Smooth muscle cell (in vitro differentiated cells): ENCODE measurements around the gene SNTN. TPM values are rescaled to one million over a fixed set of nuclear protein-coding genes. Genes with fewer than 3 reads are reported as not detected.

Experiments used
- DNase-seq: peaks from one replicate; lab custom pipeline; 2025; ENCODE audit not compliant: unreplicated experiment; lab: John Stamatoyannopoulos, UW
- H2AFZ ChIP-seq: fragments of 200-600 bp; sonication (generic); 2 replicates; pipeline ENCODE4 v1.6.0; 2016; ENCODE audit warnings: antibody characterized with exemption, low read depth, mild to moderate bottlenecking
- H3F3A ChIP-seq: fragments of 200-600 bp; sonication (generic); 2 replicates; pipeline ENCODE4 v1.6.0; 2017; ENCODE audit warnings: antibody characterized with exemption, low read depth
- H3K27ac ChIP-seq: fragments of 200-600 bp; sonication (generic); 2 replicates; pipeline ENCODE4 v1.5.1; 2016; ENCODE audit warnings: low read depth, mild to moderate bottlenecking
- H3K27me3 ChIP-seq: fragments of 200-600 bp; sonication (generic); 2 replicates; pipeline ENCODE4 v1.6.1; 2016; ENCODE audit warnings: low read depth, mild to moderate bottlenecking
- H3K36me3 ChIP-seq: fragments of 200-600 bp; sonication (generic); 2 replicates; pipeline ENCODE4 v1.5.1; 2016; ENCODE audit warnings: low read depth
- H3K4me1 ChIP-seq: fragments of 200-600 bp; sonication (generic); 2 replicates; pipeline ENCODE4 v1.5.1; 2016; ENCODE audit warnings: low read depth
- H3K4me2 ChIP-seq: fragments of 200-600 bp; sonication (generic); 2 replicates; pipeline ENCODE4 v1.6.0; 2016; ENCODE audit warnings: mild to moderate bottlenecking
- H3K4me3 ChIP-seq: fragments of 200-600 bp; sonication (generic); 2 replicates; pipeline ENCODE4 v1.5.1; 2016; ENCODE audit warnings: mild to moderate bottlenecking
- H3K79me2 ChIP-seq: fragments of 200-600 bp; sonication (generic); 2 replicates; pipeline ENCODE4 v1.6.0; 2016; ENCODE audit warnings: low read depth, mild to moderate bottlenecking
- H3K9ac ChIP-seq: fragments of 200-600 bp; sonication (generic); 2 replicates; pipeline ENCODE4 v1.6.0; 2016; ENCODE audit warnings: low read depth
- H3K9me3 ChIP-seq: fragments of 200-600 bp; sonication (generic); replicated peaks from 2 replicates; pipeline ENCODE4 v1.5.1; 2016; ENCODE audit warnings: low read depth
- H4K20me1 ChIP-seq: fragments of 200-600 bp; sonication (generic); 2 replicates; pipeline ENCODE4 v1.6.0; 2016; ENCODE audit warnings: low read depth
- CTCF ChIP-seq: fragments of 200-600 bp; sonication (generic); IDR thresholded peaks from 2 replicates; pipeline ENCODE4 v1.5.1; 2017; ENCODE audit warnings: borderline replicate concordance, mild to moderate bottlenecking, antibody characterized with exemption; ENCODE audit not compliant: insufficient read depth, poor library complexity, severe bottlenecking
- WGBS: methylation state at CpG from one replicate; pipeline ENCODE4 v1.1.7; 2016; ENCODE audit warnings: low lambda C conversion rate; 5-methylcytosine and 5-hydroxymethylcytosine counted together
- polyA plus RNA-seq: library from polyadenylated mRNA; unstranded; fragments of >200 nt; fragmentation: Nextera tagmentation; extraction: Ambion mirVana; gene quantifications from 2 replicates; pipeline ENCODE4 v1.2.1, GENCODE V29; 2016
- total RNA-seq: library from RNA; depleted of rRNA; stranded (reverse); fragments of >200 nt; gene quantifications from 2 replicates; pipeline ENCODE4 v1.2.3, GENCODE V29; 2014

Gene SNTN
- total and polyA plus RNA-seq, 2 experiments from 2014 or later: not detected

- H3F3A ChIP-seq: no peaks in the 10 kb centered on the region
- H3K4me1 ChIP-seq: no peaks in the 10 kb centered on the region
- no peaks in the 10 kb centered on the region for H4K20me1 ChIP-seq
- TF ChIP-seq CTCF: no peak
- H3K79me2 ChIP-seq: no peaks in the 10 kb centered on the region
- 48% methylated on average over 4 of the region's 4 CpGs for whole genome bisulfite sequencing
- H3K4me2 ChIP-seq: peak overlapping the region; percentile 11
- H3K27ac ChIP-seq: peak overlapping the region; percentile 72
- H2AFZ ChIP-seq: no peak overlapping the region
- DNase-seq: no peak
- H3K9me3 ChIP-seq: no peaks in the 10 kb centered on the region
- H3K4me3 ChIP-seq: no peak overlapping the region
- peak overlapping the region; percentile 20 for H3K9ac ChIP-seq
- H3K36me3 ChIP-seq: no peaks in the 10 kb centered on the region
- H3K27me3 ChIP-seq: no peaks in the 10 kb centered on the region
Measured at GRCh38 chr3:63655519-63655918, 3.0 kb downstream of the SNTN start.

DNA sequence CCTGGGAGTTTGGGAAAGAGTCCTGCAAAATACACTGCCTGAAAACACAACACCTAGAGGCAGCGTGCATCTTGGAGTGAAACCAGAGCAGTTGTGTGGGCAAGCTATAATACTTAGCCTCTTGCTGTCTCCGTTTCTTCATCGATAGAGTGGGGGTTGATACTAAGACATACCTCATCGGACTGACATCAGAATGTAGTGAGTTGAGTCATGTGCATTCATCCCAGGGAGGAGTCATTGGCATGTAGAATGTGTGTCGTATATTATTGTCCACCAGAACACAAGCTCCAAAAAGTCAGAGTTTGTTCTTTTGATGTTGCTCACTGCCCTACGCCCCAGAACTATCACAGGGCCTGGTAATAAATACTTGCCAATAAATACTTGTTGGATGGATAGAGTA lies 4.3 kb downstream of the SNTN start:
- no peaks in the 10 kb centered on the region for H3K79me2 ChIP-seq
- no peak overlapping the region for H3K4me2 ChIP-seq
- no peaks in the 10 kb centered on the region for H3K4me1 ChIP-seq
- no peaks in the 10 kb centered on the region for H3K27me3 ChIP-seq
- no peaks in the 10 kb centered on the region for H3K36me3 ChIP-seq
- H4K20me1 ChIP-seq: no peaks in the 10 kb centered on the region
- no peak overlapping the region for H3K9ac ChIP-seq
- H3K9me3 ChIP-seq: no peaks in the 10 kb centered on the region
- no peak for TF ChIP-seq CTCF
- DNase-seq: no peak
- H3K27ac ChIP-seq: no peak overlapping the region
- no peaks in the 10 kb centered on the region for H3F3A ChIP-seq
- no peak overlapping the region for H2AFZ ChIP-seq
- WGBS: 79% methylated on average over 6 of the region's 6 CpGs
- H3K4me3 ChIP-seq: no peak overlapping the region

DNA sequence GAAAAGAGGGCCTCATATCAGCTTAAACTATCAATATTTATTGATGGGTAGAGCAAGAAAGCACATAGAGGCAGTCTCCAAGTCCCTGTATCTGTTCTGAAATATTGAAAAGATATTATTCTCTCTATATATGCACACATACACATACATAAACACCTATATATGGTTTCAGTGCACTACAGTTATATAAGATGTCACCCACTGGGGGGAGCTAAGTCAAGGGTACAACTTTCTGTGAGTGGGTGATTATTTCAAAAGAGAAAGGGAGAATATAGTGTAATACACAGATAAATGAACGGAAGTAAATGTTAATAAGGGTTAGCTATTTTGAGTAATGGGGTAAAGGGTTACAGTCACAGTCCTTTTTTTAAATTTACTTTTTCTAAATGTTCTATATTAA lies 8.8 kb downstream of the SNTN start:
- H3K4me3 ChIP-seq: no peak overlapping the region
- H3K9ac ChIP-seq: no peak overlapping the region
- H3K4me1 ChIP-seq: no peaks in the 10 kb centered on the region
- H2AFZ ChIP-seq: no peak overlapping the region
- no peaks in the 10 kb centered on the region for H3K27me3 ChIP-seq
- no peaks in the 10 kb centered on the region for H3K9me3 ChIP-seq
- H3K27ac ChIP-seq: no peak overlapping the region
- 75% methylated on average over 1 of the region's 1 CpG for WGBS
- TF ChIP-seq CTCF: peak; percentile 36
- no peak for DNase-seq
- H3K36me3 ChIP-seq: no peaks in the 10 kb centered on the region
- no peak overlapping the region for H3K4me2 ChIP-seq
- H4K20me1 ChIP-seq: no peaks in the 10 kb centered on the region
- no peaks in the 10 kb centered on the region for H3K79me2 ChIP-seq
- H3F3A ChIP-seq: no peaks in the 10 kb centered on the region

GRCh38 chr3:63662011-63662410 lies 9.5 kb downstream of the SNTN start:
- no peak for TF ChIP-seq CTCF
- DNase-seq: no peak
- Histone ChIP-seq H3K9ac (no peak overlapping the region), H3F3A (no peaks in the 10 kb centered on the region), H3K4me1 (no peaks in the 10 kb centered on the region), H4K20me1 (no peaks in the 10 kb centered on the region), H3K9me3 (no peaks in the 10 kb centered on the region), H3K79me2 (no peaks in the 10 kb centered on the region), H3K36me3 (no peaks in the 10 kb centered on the region), H3K27ac (no peak overlapping the region), H3K4me3 (no peak overlapping the region), H3K4me2 (no peak overlapping the region), H2AFZ (no peak overlapping the region), H3K27me3 (no peaks in the 10 kb centered on the region)
- 77% methylated on average over 4 of the region's 4 CpGs for WGBS
